Measurements from ENCODE around the gene ZMIZ1. TPM values are rescaled to one million over a fixed set of nuclear protein-coding genes. Genes with fewer than 3 reads are reported as not detected.

The ZMIZ1 gene
- polyA plus RNA-seq, 1 donor from 2014 or later: 26.8 TPM

- Histone ChIP-seq H4K20me1 (ENCODE audit: insufficient read depth) (no peaks in the 10 kb centered on the region), H2AFZ (ENCODE audit: low read depth, low read length) (no peak overlapping the region), H3K27ac (ENCODE audit: low read length) (no peak overlapping the region), H3K79me2 (replicated peaks; ENCODE audit: insufficient read depth, low read length) (no peaks in the 10 kb centered on the region), H3F3A (ENCODE audit: insufficient read depth, low read length, poor library complexity, severe bottlenecking) (no peaks in the 10 kb centered on the region), H3K4me2 (ENCODE audit: low read length) (no peak overlapping the region), H3K36me3 (ENCODE audit: insufficient read depth, low read length) (no peaks in the 10 kb centered on the region), H3K27me3 (ENCODE audit: insufficient read depth, low read depth, low read length) (no peaks in the 10 kb centered on the region), H3K4me3 (ENCODE audit: low read length) (no peak overlapping the region), H3K9me3 (ENCODE audit: low read length) (no peaks in the 10 kb centered on the region), H3K9me2 (ENCODE audit: insufficient read depth, low read length) (no peaks in the 10 kb centered on the region), H3K9ac (ENCODE audit: low read length) (no peak overlapping the region)
- TF ChIP-seq POLR2AphosphoS5 (IDR thresholded peaks at IDR 0.05) (no peak), TAF1 (IDR thresholded peaks at IDR 0.05; ENCODE audit: low read depth) (no peak), MXI1 (conservative IDR thresholded peaks at IDR 0.05; ENCODE audit: poor library complexity, severe bottlenecking) (no peak), SMC3 (conservative IDR thresholded peaks at IDR 0.05; ENCODE audit: poor library complexity) (no peak), RAD21 (conservative IDR thresholded peaks at IDR 0.05) (no peak), EZH2 (IDR thresholded peaks at IDR 0.05; ENCODE audit: borderline replicate concordance, insufficient read depth, low read length, poor library complexity, severe bottlenecking) (no peak), REST (IDR thresholded peaks at IDR 0.05; ENCODE audit: borderline replicate concordance) (no peak), EP300 (conservative IDR thresholded peaks at IDR 0.05; ENCODE audit: poor library complexity, severe bottlenecking) (no peak)
Measured at GRCh38 chr10:79359816-79360498, 291.2 kb downstream of the ZMIZ1 start.

- no peak overlapping the region for H3K27ac ChIP-seq (ENCODE audit: low read length)
- no peaks in the 10 kb centered on the region for H3K27me3 ChIP-seq (ENCODE audit: insufficient read depth, low read depth, low read length)
- H3K9ac ChIP-seq (ENCODE audit: low read length): no peak overlapping the region
- H3K4me3 ChIP-seq (ENCODE audit: low read length): no peak overlapping the region
- H3K9me2 ChIP-seq (ENCODE audit: insufficient read depth, low read length): no peaks in the 10 kb centered on the region
- no peaks in the 10 kb centered on the region for H3K36me3 ChIP-seq (ENCODE audit: insufficient read depth, low read length)
- H3F3A ChIP-seq (ENCODE audit: insufficient read depth, low read length, poor library complexity, severe bottlenecking): no peaks in the 10 kb centered on the region
- no peak overlapping the region for H2AFZ ChIP-seq (ENCODE audit: low read depth, low read length)
- no peaks in the 10 kb centered on the region for H4K20me1 ChIP-seq (ENCODE audit: insufficient read depth)
- TF ChIP-seq MXI1 (conservative IDR thresholded peaks at IDR 0.05; ENCODE audit: poor library complexity, severe bottlenecking) (no peak), TAF1 (IDR thresholded peaks at IDR 0.05; ENCODE audit: low read depth) (no peak), EP300 (conservative IDR thresholded peaks at IDR 0.05; ENCODE audit: poor library complexity, severe bottlenecking) (no peak), CTCF (IDR thresholded peaks at IDR 0.05; ENCODE audit: poor library complexity, severe bottlenecking) (no peak), SMC3 (conservative IDR thresholded peaks at IDR 0.05; ENCODE audit: poor library complexity) (no peak), EZH2 (IDR thresholded peaks at IDR 0.05; ENCODE audit: borderline replicate concordance, insufficient read depth, low read length, poor library complexity, severe bottlenecking) (no peak), RAD21 (conservative IDR thresholded peaks at IDR 0.05) (no peak), POLR2AphosphoS5 (IDR thresholded peaks at IDR 0.05) (no peak), REST (IDR thresholded peaks at IDR 0.05; ENCODE audit: borderline replicate concordance) (no peak)
- H3K4me2 ChIP-seq (ENCODE audit: low read length): no peak overlapping the region
- H3K9me3 ChIP-seq (ENCODE audit: low read length): no peaks in the 10 kb centered on the region
- no peaks in the 10 kb centered on the region for H3K79me2 ChIP-seq (replicated peaks; ENCODE audit: insufficient read depth, low read length)
Measured at GRCh38 chr10:79360499-79361342, 292.0 kb downstream of the ZMIZ1 start.
